Amygdala (tissue), 56 donors: ENCODE measurements around the gene UTS2B.
"Not testable (repeated sequence)": the region's sequence is repeated elsewhere in the genome, so short reads cannot be mapped to it uniquely, and the experiment has no call there.

Experiments used
- DNase-seq, 56 donors: peaks; one replicate each; lab custom pipeline; 2025; lab: John Stamatoyannopoulos, UW

Gene UTS2B

GRCh38 chr3:191290311-191291025 is 39.9 kb downstream of the UTS2B start:
- DNase-seq = no peak

GRCh38 chr3:191283400-191283799 is 46.9 kb downstream of the UTS2B start:
- DNase-seq = no peak

- no peak for DNase-seq
These were observed 47.8 kb downstream of the UTS2B start for GRCh38 chr3:191282251-191283185.

GRCh38 chr3:191280882-191281281 is 49.4 kb downstream of the UTS2B start:
- DNase-seq = no peak

DNA sequence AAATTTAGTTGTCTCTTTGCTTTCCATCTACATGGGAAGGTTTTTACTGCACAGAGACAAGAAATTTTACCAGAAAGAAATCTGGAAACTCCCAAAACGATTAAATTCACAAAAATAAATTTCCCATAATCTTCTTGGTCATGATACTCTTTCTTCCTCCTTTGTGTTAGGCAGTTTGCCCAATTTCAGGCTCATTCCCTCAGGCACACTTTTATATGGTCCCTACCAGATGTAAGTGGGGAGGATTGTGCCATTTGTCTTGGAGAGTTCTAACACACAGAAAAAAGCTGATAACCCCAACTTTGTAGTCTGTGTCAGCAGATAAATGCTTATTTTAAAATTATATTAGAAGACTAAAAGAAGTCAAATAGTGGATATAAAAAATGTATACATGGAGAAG is 50.2 kb downstream of the UTS2B start:
- DNase-seq = no peak

GRCh38 chr3:191275751-191276150 is 54.6 kb downstream of the UTS2B start:
- no peak for DNase-seq

DNA sequence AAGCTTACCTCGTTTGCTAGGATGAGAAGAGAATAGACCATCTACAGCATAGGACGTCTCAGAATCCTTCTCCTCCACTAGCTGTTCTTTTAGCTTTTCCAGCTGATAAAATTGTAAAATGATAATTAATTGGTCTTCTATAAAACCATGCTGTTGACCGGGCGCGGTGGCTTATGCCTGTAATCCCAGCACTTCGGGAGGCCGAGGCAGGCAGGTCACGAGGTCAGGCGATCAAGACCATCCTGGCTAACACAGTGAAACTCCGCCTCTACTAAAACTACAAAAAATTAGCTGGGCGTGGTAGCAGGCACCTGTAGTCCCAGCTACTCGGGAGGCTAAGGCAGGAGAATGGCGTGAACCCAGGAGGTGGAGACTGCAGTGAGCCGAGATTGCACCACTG is 55.1 kb downstream of the UTS2B start:
- not testable (repeated sequence) for DNase-seq

DNA sequence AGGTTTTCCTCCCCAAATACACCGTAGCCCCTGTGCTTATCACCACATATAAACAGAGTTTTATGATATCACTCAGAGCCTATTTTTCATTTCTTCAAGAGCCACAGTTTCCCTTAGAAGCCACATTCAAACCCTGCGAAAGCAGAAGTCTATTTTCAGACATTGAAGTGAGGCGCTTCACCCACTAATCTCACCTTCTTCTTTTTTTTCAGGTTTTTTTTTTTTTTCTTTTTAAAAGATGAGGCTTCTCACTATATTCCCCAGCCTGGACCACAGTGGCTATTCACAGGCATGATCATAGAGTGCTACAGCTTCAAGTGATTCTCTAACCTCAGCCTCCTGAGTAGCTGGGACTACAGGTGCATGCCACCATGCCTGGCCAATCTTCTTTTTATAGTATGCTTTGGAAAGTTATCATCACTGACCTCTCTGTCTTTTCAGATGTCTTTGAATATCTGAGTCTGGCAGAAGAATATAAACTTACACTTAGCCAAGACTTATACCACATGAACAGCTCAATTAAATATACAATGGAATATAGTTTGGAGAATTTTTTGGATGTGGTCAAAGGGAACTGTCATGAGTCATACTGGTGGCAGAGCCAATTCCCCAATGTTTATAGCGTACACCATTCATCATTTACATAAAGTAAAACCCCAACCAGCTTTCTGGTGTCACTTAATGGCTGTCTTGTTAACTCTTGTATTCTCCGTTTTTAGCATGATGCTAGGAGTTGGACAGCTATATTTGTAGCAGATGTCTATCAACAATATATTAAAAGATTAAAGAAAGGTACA is 60.8 kb downstream of the UTS2B start:
- DNase-seq = no peak

- DNase-seq = no peak
These were observed 61.6 kb downstream of the UTS2B start for GRCh38 chr3:191268737-191269136.

GRCh38 chr3:191263850-191264249 is 66.5 kb downstream of the UTS2B start:
- no peak for DNase-seq

GRCh38 chr3:191263365-191263764 is 67.0 kb downstream of the UTS2B start:
- no peak for DNase-seq

GRCh38 chr3:191262650-191263049 is 67.7 kb downstream of the UTS2B start:
- DNase-seq = no peak

DNA sequence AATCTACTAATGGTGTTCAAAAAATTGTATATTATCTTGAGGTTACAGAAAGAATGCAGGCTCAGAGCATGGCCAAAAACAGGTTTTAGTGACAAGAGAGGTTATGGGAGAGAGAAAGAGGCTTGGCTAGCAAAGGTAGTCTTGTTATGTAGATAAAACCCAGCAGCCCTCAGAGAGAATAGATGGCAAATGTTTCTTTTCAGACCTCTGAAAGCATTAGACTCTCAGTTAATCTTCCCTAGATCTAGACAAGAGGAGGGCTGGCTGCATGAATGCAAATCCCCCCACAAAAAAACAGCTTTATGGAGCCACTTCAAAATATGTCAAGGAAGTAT is 69.1 kb downstream of the UTS2B start:
- no peak for DNase-seq

- DNase-seq = no peak
These were observed 69.7 kb downstream of the UTS2B start for GRCh38 chr3:191260431-191261303.

DNA sequence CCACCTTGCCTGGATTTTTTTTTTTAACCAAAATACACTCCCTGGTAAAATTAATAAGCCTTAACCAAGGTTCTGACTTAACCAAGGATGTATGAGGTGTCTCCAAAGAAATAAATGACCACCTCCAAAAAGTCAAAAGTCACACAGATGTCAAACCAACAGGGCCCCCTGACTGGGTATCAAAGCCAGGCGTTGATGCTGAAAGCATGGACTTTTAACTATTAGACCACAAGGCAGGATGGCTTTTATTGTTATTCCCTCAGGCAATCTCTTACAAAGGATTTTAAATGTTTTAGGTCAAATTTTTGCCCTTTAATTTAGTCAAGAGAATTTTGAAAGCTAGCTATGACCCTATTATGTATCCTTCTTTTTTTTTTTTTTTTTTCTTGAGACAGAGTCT is 70.8 kb downstream of the UTS2B start:
- DNase-seq = no peak

DNA sequence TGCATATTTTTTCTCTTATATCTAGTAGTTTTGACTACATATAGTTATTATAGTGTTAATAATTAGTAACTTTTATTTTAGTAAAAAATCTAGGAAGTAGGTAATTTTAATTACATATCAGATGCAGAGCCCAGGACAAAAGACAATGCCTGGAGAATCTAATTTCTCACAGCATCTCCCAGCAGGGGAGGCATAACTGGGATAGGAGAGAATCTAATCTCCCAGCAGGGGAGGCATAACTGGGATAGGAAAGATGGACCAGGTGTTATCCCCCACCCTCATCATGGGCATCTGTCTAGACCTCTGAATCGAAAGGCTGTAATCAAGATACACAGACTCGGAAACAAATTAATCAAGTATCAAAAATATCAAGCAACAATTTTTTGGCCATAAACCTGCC is 73.0 kb downstream of the UTS2B start:
- no peak for DNase-seq

DNA sequence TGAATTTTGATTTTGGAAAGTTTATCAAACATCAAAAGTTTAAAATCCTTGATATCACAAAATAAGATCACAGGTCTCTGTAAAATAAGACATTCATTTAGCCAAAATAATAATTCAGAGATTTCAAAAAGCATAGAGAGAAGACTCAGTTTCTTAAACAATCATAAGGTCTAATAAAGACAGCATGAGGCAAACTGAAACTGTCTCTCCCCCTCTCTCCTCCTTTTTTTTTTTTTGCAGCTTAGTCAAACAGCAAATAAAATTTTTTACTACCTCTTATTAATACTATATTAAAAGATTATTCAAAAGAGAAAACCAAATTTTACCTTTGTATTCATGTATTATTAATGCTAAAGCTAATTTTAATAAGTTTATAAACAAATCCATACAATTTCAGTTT is 73.9 kb downstream of the UTS2B start:
- no peak for DNase-seq

DNA sequence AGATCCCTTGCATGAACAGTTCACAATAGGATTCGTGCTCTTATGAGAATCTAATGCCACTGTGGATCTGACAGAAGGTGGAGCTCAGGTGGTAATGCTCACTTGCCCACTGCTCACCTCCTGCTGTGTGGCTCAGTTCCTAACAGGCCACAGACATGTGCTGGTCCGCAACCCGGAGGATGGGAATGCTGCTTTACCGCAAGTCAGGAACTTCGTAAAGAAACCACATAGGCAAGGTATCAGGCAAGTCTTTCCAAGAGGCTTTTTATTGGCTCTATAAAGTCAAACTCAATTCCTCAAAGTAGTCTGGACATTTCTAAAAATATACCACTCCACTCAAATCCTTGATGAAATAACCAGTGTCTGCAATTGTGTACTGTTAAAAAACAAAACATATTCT is 75.2 kb downstream of the UTS2B start:
- DNase-seq = no peak

DNA sequence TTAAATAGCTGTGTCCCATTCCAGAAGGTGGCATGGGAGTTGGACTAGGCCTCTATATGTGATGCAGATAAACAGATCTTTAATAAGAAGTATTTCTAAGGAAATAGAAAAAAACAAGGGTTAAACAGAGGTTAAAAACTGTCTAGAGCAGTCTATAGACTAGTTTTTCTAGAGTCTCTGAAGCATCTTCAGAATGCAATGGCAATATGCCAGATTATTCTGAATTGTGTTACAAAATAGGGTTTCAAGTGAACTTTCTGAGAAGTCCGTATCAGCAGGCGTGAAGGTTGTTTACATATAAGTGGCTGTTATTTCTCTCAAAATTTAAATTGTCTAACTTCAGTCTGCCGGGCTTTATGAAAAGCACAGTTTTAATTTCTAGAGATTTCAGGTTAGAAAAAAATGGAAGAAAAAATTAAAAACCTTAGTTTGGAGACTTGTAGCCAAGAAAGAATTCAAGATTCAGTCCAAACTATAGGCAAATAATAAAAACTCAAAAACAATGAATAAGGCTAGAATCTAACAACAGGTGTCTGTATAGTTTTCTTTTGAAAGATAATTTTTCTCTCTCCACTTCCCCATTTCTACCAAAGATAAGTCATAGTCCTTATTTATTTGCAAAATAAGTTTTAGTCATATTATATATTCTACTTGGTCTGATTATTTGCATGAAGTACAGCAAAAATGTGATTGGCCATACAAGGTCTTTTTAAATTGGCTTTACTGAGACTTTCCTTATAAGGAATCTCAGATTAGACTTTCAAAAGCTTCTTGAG is 76.0 kb downstream of the UTS2B start:
- no peak for DNase-seq
